GM21423 (cell line): ENCODE measurements around the gene SKIC3.
A peak's percentile ranks its signal among the peaks of the same experiment; 100 is the strongest.

Source experiments
- ATAC-seq: cut with Tn5 transposase; IDR thresholded peaks from one replicate; pipeline ENCODE4 v1.9.1; 2021; ENCODE audit warnings: mild to moderate bottlenecking, moderate library complexity; ENCODE audit not compliant: unreplicated experiment

SKIC3 gene

DNA sequence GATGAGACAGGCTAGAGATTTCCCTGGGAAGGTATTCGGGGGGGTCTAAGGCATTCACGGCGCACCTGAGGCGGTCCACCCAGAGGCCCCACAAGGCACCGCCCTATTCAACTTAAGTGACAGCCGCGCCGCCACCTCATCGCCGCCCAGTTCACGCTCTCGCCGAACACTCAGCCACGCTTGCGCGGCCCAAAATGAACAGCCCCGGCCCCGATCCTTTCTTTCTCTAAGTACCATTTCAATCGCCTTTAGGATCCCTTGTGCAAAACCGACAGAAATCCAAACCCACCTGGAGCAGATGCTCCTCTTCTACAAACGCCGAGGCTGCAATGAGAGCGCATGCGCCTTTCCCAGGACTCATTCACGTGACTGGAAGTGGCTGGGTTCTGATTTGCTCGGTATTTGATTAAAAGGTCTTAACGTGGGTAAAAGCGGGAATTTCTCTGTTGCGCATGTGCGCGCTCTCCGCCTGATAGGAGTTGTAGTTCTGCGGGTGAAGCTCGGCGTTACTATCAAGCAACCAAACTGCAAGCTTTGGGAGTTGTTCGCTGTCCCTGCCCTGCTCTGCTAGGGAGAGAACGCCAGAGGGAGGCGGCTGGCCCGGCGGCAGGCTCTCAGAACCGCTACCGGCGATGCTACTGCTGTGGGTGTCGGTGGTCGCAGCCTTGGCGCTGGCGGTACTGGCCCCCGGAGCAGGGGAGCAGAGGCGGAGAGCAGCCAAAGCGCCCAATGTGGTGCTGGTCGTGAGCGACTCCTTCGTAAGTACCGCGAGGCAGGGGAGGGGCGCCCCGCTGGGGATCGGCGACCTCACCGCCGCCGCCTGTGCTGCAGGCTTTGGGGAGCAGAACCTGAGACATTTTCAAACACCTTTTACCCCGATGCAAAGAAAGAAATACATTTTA lies at the start of gene SKIC3, which contains the start of gene ARSK:
Gene SKIC3 (minus strand): TSS at position 331 of the 902 bp plus-strand sequence. CDS start 7,827 bp downstream, outside the sequence.
Gene ARSK (plus strand): TSS at position 455 of the 902 bp plus-strand sequence. CDS start 178 bp downstream, at position 633.
- ATAC-seq = peak; percentile 86

- ATAC-seq = no peak
These were observed 45.8 kb upstream of the SKIC3 start for GRCh38 chr5:95600557-95600956.

DNA sequence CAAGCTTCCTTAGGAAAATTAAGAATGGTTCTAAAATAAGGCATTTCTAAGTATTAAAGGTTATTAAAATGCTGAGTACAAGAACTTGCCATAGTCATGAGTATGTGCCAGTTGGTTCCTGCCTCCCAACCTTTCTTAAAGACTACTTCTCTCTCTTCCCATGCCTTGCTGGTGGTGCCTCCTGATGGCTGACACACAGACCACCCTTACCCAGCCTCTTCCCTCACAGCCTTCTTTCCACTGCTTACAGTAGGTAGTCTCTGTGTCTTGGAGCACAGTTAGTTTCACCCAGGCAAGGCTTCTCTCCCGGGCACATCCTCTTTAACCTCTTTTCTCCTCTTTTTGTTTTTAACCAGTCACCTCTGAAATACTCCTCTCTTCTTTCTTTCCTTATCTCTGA lies 44.5 kb upstream of the SKIC3 start:
- ATAC-seq = no peak

DNA sequence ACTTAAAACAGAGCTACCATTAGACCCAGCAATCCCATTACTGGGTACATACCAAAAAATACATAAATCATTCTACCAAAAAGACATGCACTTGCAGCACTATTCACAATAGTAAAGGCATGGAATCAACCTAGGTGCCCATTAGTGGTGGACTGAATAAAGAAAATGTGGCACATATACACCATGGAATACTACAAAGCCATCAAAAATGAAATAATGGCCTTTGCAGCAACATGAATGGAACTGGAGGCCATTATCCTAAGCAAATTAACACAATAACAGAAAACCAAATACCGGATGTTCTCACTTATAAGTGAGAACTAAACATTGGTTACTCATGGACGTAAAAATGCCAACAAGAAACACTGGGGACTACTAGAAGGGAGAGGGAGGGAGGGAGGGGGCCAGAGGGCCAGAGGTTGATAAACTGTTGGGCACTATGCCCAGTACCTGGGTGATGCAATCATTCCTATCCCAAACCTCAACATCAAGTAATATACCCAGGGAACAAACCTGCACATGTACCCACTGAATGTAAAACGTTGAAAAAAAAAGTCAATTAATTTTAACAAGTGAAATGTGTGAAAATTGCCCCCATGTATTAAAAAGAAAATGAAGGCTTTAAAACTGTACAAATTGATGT lies 40.6 kb upstream of the SKIC3 start:
- no peak for ATAC-seq

GRCh38 chr5:95591490-95591901 lies 36.7 kb upstream of the SKIC3 start:
- ATAC-seq = no peak

GRCh38 chr5:95590880-95591279 lies 36.1 kb upstream of the SKIC3 start:
- no peak for ATAC-seq

DNA sequence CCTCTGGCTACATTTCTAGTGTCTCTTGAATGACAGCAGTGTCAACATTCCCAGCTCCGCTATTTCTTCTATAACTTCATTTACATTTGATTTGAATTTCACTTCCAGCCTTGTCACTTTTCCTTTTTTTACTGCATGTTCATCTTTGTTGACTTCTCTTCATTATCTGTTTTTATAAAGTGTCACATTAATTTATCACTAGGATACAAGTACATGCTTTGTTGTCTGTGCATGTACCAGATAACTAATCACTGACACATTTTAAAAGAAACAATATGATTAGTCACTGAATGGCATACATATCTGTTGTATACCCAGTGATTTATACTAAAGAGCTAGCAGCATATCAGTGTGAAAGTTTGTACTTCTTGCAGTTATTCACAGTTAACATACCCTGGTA lies 29.2 kb upstream of the SKIC3 start:
- no peak for ATAC-seq

DNA sequence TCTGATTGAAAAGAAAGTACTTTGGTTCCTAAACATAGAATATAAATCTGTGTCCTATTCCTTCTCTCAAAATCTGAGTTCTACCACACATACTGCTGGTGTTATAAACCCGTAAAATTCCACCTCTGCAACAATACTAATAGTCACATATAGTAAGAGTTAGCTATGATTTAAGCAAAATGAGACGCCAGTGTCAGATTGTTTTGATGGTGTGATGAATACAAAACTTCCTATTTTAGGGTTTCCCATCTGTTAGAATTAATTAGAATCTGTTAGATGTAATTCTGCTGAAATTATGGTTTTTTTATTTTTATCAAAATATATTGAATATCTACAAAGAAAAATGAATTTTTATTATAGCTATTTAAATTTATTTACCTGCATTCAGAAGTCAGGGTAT lies 26.8 kb upstream of the SKIC3 start:
- no peak for ATAC-seq

- no peak for ATAC-seq
These were observed 17.2 kb upstream of the SKIC3 start for GRCh38 chr5:95572016-95572415.

- ATAC-seq = no peak
These were observed 10.6 kb upstream of the SKIC3 start for GRCh38 chr5:95565280-95565920.

DNA sequence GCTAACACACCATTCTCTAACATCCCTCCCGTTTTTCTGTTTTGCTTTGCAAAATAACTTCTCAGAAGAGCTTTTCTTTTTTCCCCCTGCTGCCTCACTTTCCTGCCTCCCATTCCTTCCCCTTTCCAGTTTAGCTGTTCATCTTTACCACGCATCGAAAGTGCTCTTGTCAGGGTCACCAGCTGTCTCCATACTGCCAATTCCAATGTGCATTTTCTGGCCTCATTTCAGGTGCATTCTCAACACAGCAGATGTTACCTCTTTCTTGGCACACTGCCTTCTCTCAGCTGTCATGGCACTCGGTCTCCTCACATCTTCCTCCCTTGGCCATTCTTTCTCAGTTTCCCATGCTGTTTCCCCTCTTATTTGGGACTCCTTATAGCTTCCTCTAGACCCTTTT lies 9.7 kb upstream of the SKIC3 start:
- ATAC-seq = no peak

GRCh38 chr5:95563367-95563766 lies 8.6 kb upstream of the SKIC3 start:
- ATAC-seq = no peak

DNA sequence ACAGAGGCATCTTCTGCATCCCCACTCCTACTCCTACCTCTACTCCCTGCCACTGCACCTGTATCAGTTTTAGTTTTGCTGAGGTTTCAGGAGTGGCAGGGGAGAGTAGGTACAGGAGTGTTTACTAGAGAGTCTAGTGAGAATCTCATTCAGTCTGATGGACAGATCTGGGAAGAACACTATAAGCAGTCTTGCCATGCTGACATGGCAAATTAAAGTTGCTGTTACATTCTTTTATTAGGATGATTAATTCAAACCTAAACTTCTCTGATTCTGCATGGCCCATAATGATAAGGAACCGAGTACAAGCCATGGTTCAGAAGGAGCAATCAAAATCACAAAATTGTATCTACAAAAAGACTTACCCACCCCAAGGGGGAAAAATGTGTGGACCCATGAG lies 7.5 kb upstream of the SKIC3 start:
- ATAC-seq = no peak

DNA sequence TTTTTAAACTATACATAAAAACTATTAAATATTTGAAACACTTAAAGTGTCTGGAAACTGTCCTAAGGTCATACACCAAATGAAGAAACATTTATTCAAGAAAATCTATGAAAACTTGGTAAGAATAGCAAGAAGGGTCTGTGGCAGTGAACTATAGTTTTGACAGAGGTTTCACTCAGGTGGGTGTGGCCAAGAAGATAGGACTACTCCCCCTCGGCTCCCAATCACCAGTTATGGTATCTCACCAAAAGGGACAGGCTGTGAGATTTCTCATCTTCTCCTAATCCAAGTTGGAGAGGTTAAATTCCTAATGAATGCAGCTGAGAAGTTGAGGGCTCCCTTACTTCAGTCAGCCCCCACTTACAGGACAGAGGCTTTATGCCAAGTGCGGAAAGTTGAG lies 3.1 kb upstream of the SKIC3 start:
- no peak for ATAC-seq

DNA sequence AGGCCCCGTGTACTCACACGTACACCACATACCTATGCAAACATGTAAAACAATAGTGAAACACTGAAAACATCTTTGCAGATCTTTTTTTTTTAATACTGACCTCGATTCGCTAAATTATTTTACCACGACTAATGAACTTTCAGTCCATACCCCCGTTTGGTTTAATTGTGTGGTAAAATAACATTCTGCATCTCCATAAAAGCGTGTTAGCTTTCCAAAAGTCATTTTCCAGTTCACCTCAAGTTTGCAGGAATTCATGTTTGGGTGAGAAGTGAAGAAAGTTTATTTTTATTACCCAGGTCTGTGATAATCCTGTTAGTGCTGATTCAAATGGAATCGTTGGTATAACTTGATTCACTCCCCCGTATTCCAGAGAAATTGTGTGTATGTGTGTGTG lies 776 bp upstream of the SKIC3 start:
- ATAC-seq = no peak

DNA sequence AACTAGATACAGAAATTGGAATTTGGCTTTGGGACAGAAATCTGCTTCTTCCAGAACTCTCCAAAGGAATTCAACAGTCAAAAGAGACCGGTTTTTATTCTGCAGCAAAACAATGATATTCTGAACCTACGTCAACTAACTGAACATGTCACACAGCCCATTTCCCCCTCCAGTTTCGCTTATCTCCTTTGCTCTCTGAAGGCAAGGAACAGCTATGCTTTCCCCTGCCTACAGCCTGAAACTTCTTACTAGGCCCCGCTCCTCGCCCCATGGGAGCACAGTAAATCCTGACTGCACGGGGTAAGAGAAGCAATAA lies 488 bp downstream of the SKIC3 start:
- peak; percentile 29 for ATAC-seq

DNA sequence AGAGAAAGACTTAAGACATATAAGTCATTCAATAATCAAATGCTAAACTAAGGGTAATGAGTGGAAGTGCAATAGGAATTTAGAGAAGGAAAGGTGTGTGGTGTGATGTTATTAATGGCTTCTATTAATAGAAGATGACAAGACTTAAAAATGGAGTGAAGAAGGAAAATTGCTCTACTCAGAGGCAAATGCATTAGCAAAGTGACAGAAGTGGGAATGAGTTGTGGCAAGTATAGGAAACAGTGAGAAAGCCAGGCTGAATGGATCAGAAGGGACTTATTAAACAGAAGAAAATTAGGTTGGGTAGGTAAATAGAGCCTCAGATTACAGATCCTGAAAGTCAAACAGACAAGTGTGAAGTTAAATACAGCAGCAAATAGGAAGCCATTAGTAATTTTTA lies 5.7 kb downstream of the SKIC3 start:
- ATAC-seq = no peak

DNA sequence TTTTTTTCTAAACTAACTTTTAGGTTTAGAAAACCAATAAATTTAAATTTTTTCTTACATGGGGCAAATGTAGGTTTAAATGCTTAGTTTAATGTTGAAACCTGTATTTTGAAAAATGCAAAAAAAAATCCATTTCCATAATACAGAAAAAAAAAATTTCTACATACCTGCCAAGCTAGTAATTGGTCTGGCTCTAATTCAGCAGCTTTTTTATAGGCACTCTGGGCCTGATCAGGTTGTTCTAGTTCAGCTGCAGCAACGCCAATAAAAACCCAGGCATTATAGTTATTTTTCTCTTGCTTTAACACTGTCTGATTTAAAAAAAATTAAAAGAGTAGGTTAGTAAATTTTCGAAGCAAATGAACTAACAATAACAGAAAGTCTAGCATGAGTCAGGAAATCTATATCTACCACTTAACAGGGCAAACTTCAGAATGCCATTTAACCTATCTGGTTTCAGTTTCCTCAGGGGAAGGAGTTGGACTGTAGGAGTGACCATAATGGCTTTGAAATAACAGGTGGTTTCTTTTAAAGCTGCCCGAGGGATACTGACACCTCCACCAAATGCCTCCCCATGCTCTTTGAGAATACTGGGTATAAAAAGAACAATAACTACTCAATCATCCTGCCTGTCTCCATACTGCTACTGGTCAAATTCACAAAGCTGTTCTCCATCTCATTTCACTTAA lies 11.6 kb downstream of the SKIC3 start:
- no peak for ATAC-seq

GRCh38 chr5:95537501-95537900 lies 17.3 kb downstream of the SKIC3 start:
- no peak for ATAC-seq

DNA sequence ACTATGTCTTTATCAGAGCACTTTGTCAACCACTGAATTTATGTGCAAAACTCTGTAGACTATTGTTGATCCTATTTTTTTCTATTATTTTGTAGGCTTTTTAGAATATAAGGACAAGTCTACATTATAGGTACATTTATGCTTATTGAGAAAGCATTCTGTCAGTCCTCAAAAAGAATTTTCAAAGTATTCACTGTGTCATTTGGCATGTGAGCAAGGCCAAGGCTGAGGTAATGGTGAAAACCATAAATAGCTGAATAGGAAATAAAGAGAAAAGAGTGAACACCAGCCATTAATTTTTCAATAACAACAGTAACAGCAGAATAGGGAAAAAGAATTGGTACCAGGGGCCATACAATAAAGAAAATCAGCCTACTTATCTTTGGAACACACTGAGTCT lies 21.0 kb downstream of the SKIC3 start:
- no peak for ATAC-seq

- no peak for ATAC-seq
These were observed 21.7 kb downstream of the SKIC3 start for GRCh38 chr5:95533106-95533505.
